HG03025 (cell line): Measurements from ENCODE around the gene OPCML.

Source experiments
- ATAC-seq: cut with Tn5 transposase; IDR thresholded peaks from one replicate; pipeline ENCODE4 v1.9.1; 2021; ENCODE audit warnings: mild to moderate bottlenecking, moderate library complexity; ENCODE audit not compliant: unreplicated experiment, low FRiP score

The OPCML gene

GRCh38 chr11:132445859-132446291 lies 1086.4 kb downstream of the OPCML start:
- ATAC-seq = no peak

DNA sequence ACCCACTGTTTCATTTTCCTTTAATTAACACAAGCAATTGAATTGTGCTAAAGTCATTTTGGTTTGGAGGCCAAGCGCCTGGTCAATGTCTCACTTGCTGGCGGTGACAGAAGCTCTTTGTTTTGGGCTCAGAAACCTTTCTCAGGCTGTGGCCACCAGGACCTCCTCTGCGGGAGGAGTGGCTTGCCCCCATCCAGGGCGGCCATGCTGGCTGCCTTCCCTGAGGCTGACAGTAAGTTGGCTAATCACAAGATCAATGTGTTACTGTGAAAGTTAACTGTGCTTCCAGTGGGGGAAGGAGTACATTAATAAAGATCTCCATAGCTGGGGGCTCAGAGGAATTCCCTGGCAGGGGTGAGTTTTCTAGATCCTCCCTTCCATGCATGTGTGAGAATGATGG lies 1087.4 kb downstream of the OPCML start:
- ATAC-seq = no peak

GRCh38 chr11:132439711-132440255 lies 1092.5 kb downstream of the OPCML start:
- no peak for ATAC-seq

DNA sequence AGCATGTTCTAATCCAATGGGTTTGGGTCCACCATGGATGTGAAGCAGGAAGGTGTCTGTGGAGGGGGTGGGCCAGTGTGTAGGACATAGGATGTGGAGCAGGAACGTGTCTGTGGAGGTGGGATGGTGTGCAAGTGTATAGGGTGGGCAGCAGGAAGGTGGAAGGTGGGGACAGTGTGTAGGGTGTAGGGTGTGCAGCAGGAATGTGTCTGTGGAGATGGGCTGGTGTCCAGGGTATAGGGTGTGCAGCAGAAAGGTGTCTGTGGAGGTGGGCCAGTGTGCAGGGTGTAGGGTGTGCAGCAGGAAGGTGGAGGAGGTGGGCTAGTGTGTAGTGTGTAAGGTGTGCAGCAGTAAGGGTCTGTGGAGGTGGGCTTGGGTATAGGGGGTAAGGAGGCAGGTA lies 1093.9 kb downstream of the OPCML start:
- no peak for ATAC-seq

GRCh38 chr11:132430429-132431062 lies 1101.8 kb downstream of the OPCML start:
- ATAC-seq = no peak

- ATAC-seq = no peak
These were observed 1102.6 kb downstream of the OPCML start for GRCh38 chr11:132429685-132430084.

GRCh38 chr11:132427611-132428010 lies 1104.7 kb downstream of the OPCML start:
- ATAC-seq = no peak

GRCh38 chr11:132424433-132424832 lies 1107.9 kb downstream of the OPCML start:
- no peak for ATAC-seq

DNA sequence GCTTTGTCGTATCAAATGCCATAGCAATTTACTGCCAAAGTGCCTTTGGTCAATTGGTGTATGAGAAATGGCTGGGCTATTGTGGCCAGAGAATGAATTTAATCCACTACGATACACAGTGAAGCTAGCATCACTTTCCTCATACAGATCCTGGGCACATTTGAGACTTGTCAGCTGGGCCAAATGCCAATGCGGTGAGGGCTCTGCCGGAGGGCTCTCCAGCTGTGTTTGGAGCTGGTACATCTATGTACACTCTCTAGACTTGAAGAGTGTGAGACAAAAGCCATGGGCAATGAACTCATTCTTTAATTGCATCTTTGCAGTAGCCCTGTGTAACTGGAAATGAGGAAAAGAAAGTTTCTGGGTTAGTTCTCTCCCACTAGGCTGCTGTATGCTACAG lies 1109.0 kb downstream of the OPCML start:
- ATAC-seq = no peak

GRCh38 chr11:132422722-132423121 lies 1109.6 kb downstream of the OPCML start:
- ATAC-seq = no peak

DNA sequence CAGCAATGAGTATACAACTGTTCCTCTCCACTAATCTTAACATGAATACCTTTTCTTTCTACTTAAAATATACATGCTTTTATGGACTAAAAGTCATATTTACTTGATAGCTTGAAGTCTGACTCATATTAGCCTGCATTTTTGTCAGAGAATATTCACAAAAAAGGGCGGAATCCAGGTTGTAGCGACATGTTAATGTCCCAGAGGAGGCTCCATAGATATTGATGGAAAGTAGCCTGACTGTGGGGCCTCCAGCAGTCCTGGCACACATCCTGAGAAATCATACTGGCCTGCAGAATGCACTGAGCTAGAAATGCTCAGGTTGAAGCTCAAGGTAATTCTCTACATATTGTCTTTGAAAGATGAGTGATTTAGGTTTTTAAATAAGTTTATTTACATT lies 1110.7 kb downstream of the OPCML start:
- no peak for ATAC-seq

- no peak for ATAC-seq
These were observed 1117.8 kb downstream of the OPCML start for GRCh38 chr11:132414451-132414850.

DNA sequence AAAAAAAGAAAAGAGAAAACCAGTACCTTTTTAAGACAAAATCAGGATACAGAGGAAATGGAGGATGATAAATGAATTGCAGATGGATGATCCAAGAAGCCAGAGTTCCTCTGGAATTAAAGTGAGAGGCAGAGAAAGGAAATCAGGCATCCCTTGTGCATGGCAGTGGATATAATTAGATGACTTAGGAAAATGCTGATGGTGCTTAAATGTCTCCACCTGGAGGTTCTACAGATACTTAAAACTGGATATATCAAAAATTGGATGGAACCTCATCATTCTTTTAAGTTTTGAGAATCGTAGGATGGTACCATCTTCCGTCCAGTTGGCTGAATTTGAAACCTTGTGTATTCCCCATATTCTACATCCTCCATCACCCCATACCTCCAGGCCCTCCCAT lies 1121.9 kb downstream of the OPCML start:
- ATAC-seq = no peak

DNA sequence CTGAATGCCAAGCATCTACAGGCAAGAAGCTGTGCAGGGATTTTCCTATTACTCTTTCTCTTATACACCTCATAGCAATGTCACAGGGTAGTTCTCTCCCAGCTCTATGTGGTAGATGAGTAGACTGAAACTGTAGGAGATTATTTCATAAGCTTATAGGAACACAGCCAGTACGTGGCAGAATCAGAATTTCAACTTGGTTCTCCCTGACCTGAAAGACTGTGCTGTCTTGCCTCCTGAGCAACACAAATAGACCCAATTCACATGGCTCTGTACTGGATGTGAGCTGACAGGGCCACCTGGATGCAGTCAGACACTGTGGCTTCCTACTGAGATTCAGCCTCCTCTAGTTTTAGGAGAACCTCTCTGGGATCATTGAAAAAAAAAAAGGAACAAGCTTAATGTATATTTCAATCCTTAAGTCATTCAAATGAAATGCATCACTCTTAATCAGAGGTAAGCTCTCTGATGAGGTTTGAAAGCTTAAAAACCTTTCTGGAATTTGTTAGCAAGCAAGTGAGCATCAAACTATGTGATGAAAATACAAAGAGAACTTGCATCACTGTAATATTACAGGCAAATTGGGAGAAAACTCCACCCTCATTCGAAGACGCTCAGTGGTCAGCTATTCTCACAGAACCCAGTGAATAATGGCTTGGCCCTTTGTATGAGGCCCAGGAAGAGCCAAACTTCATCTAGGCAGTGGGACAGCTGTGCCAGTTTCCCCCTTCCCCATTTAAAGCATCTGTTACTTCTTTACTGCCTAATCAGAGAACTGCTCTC lies 1122.5 kb downstream of the OPCML start:
- ATAC-seq = no peak

DNA sequence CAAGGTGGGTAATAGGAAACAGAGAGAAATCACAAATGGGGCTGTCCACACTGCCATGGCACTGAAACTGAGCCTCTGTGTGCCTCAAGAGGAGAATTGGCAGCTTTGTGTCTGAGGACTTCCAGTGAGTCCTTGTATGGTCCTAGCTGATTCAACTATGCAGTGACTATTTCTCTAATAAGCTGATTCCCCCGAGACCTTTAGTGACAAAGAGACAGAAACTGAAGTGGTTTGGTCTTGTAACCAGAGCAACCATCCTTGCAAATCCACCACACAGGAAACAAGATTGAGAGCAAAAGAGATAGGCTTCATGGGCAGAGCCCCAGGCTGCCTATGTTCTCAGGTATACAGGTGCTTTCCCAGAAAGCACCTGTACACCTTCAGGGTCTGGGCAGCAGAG lies 1123.4 kb downstream of the OPCML start:
- ATAC-seq = peak; percentile 53

- ATAC-seq = no peak
These were observed 1126.6 kb downstream of the OPCML start for GRCh38 chr11:132405728-132406127.

GRCh38 chr11:132402071-132402684 lies 1130.1 kb downstream of the OPCML start:
- peak; percentile 97 for ATAC-seq

GRCh38 chr11:132396318-132396717 lies 1136.0 kb downstream of the OPCML start:
- no peak for ATAC-seq

DNA sequence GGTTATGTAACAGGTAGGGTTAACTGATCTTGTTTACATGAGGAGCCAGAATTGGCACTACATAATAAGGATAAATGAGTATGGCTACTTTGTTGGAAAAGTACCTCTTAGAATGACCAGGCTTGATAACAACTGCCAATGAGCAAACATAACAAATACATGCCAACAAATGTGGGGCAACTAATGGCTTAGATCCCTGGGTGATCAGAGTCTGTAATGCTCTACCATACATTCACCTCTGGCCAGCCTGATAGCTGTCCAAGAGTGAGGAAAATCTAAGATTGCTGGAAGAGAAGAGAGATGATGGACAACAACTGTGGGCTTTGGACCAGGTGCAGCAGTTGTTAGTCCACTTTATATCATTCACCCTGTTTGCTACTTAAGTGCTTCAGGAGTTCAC lies 1136.9 kb downstream of the OPCML start:
- ATAC-seq = no peak

DNA sequence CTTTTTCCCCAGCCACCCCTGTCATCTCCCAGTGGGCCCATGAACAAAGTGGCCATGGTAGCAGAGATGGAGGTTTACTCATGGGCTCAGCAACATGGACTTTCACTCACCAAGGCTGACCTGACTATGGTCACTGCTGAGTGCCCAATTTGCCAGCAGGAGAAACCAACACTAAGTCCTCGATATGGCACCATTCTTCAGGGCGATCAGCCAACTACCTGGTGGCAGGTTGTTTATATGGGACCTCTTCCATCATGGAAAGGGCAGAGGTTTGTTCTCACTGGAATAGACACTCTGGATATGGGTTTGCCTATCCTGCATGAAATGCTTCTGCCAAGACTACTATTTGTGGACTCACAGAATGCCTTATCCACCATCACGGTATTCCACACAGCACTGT lies 1152.8 kb downstream of the OPCML start:
- ATAC-seq = no peak

- no peak for ATAC-seq
These were observed 1158.7 kb downstream of the OPCML start for GRCh38 chr11:132373405-132374143.
